HepG2 (cell line): ENCODE results near the gene NLRP12. TPM values are rescaled to one million over a fixed set of nuclear protein-coding genes. Genes with fewer than 3 reads are reported as not detected.

Source experiments
- ARID5B ChIP-seq: IDR thresholded peaks from 2 replicates; pipeline ENCODE4 v1.4.0; 2020; ENCODE audit warnings: mild to moderate bottlenecking, missing genetic modification reagents
- BCL6 ChIP-seq: IDR thresholded peaks from 2 replicates; pipeline ENCODE4 v1.6.1; 2016; ENCODE audit warnings: missing genetic modification reagents, missing compliant biosample characterization
- HNRNPH1 ChIP-seq: fragments of 200-400 bp; formaldehyde crosslinking; optimal IDR thresholded peaks from 2 replicates; pipeline ENCODE3; 2017; ENCODE audit warnings: mild to moderate bottlenecking, low read depth, low read length
- HNRNPLL ChIP-seq: fragments of 200-400 bp; formaldehyde crosslinking; IDR thresholded peaks from 2 replicates; pipeline ENCODE4 v1.6.1; 2017; ENCODE audit warnings: mild to moderate bottlenecking, low read depth, low read length; ENCODE audit not compliant: poor library complexity, severe bottlenecking
- KLF11 ChIP-seq: IDR thresholded peaks from 2 replicates; pipeline ENCODE4 v1.6.1; 2016; ENCODE audit warnings: missing compliant biosample characterization
- MBNL3 ChIP-seq: fragments of 250-450 bp; sonication (Bioruptor Pico); conservative IDR thresholded peaks from 2 replicates; pipeline ENCODE4 v1.8.0; 2022; ENCODE audit warnings: mild to moderate bottlenecking, inconsistent platforms
- MED1 ChIP-seq: sonication (generic); formaldehyde crosslinking; IDR thresholded peaks from 2 replicates; pipeline ENCODE4 v1.4.0; 2020; ENCODE audit warnings: missing genetic modification reagents
- MEIS1 ChIP-seq: sonication (generic); formaldehyde crosslinking; IDR thresholded peaks from 2 replicates; pipeline ENCODE4 v1.9.0; 2021; ENCODE audit warnings: mild to moderate bottlenecking, missing genetic modification reagents, moderate library complexity, borderline replicate concordance
- NR2F1 ChIP-seq, 2 experiments: fragments of 450-650 bp in 1 of 2; formaldehyde crosslinking in 1 of 2; IDR thresholded peaks; 2 replicates each; pipeline versions ENCODE4 v1.5.0 to v1.6.1; 2016 to 2020; ENCODE audit warnings: mild to moderate bottlenecking in 1 of 2, missing compliant biosample characterization in 1 of 2, missing genetic modification reagents in 1 of 2, moderate library complexity in 1 of 2
- SOX13 ChIP-seq, 3 experiments: fragments of 450-650 bp in 1 of 3; sonication (generic) in 1 of 3; formaldehyde crosslinking in 1 of 3; IDR thresholded peaks in 2 of 3; conservative IDR thresholded peaks in 1 of 3; 2 replicates each; pipeline versions ENCODE4 v1.5.0 to v1.6.1; 2016 to 2020; ENCODE audit warnings: antibody characterized with exemption in 1 of 3, mild to moderate bottlenecking in 1 of 3, missing compliant biosample characterization in 1 of 3, missing genetic modification reagents in 1 of 3, moderate library complexity in 1 of 3
- ZFP1 ChIP-seq: IDR thresholded peaks from 2 replicates; pipeline ENCODE4 v1.6.1; 2016
- ZNF12 ChIP-seq: sonication (generic); formaldehyde crosslinking; IDR thresholded peaks from 2 replicates; pipeline ENCODE4 v1.5.0; 2020; ENCODE audit warnings: missing genetic modification reagents
- ZNF335 ChIP-seq: sonication (generic); formaldehyde crosslinking; IDR thresholded peaks from 2 replicates; pipeline ENCODE4 v1.4.0; 2020; ENCODE audit warnings: missing genetic modification reagents
- ZNF337 ChIP-seq: sonication (generic); formaldehyde crosslinking; IDR thresholded peaks from 2 replicates; pipeline ENCODE4 v1.5.1; 2020; ENCODE audit warnings: missing genetic modification reagents, low read depth, mild to moderate bottlenecking, borderline replicate concordance
- ZZZ3 ChIP-seq: sonication (generic); formaldehyde crosslinking; IDR thresholded peaks from 2 replicates; pipeline ENCODE4 v1.4.0; 2020; ENCODE audit warnings: missing genetic modification reagents, mild to moderate bottlenecking, borderline replicate concordance
- polyA plus RNA-seq, 8 experiments: library from polyadenylated mRNA; depleted of rRNA in 3 of 8; stranded (reverse) in 7 of 8; unstranded in 1 of 8; fragments of >200 nt; fragmentation: Illumina TruSeq in 4 of 8; extraction: Trizol in 4 of 8; gene quantifications; 2 replicates each; pipeline versions ENCODE4 v1.2.1 to v1.2.3, GENCODE V29; 2011 to 2016; ENCODE audit warnings: low read depth in 4 of 8, missing spikeins in 1 of 8, mixed read lengths in 1 of 8; ENCODE audit not compliant: insufficient read depth in 1 of 8
- total RNA-seq, 5 experiments: library from RNA; depleted of rRNA; stranded (reverse); fragments of >200 nt; fragmentation: Illumina TruSeq; extraction: Trizol; gene quantifications; 2 replicates each; pipeline ENCODE4 v1.2.3, GENCODE V29; 2016; ENCODE audit warnings: low read depth in 1 of 5
- TF ChIP-seq, protein P1 (sequence below): sonication (generic); formaldehyde crosslinking; IDR thresholded peaks from 2 replicates; pipeline ENCODE4 v1.4.0; 2020; ENCODE audit warnings: missing genetic modification reagents, borderline replicate concordance
- TF ChIP-seq, protein P2 (sequence below): sonication (generic); formaldehyde crosslinking; IDR thresholded peaks from 2 replicates; pipeline ENCODE4 v1.4.0; 2020; ENCODE audit warnings: missing genetic modification reagents
- TF ChIP-seq, protein P3 (sequence below): sonication (generic); formaldehyde crosslinking; IDR thresholded peaks from 2 replicates; pipeline ENCODE4 v1.4.0; 2020; ENCODE audit warnings: mild to moderate bottlenecking, missing genetic modification reagents
- TF ChIP-seq, protein P4 (sequence below): sonication (generic); formaldehyde crosslinking; IDR thresholded peaks from 2 replicates; pipeline ENCODE4 v1.4.0; 2020; ENCODE audit warnings: missing genetic modification reagents

NLRP12 gene
- total and polyA plus RNA-seq, 2 of the 13 experiments (the other 11 are each of a cell fraction or from before 2014, with no cell fraction given) = 0.15 to 0.20 TPM

- no peak for TF ChIP-seq MBNL3 (CRISPR knock-in tag)
- TF ChIP-seq, protein P1, sequence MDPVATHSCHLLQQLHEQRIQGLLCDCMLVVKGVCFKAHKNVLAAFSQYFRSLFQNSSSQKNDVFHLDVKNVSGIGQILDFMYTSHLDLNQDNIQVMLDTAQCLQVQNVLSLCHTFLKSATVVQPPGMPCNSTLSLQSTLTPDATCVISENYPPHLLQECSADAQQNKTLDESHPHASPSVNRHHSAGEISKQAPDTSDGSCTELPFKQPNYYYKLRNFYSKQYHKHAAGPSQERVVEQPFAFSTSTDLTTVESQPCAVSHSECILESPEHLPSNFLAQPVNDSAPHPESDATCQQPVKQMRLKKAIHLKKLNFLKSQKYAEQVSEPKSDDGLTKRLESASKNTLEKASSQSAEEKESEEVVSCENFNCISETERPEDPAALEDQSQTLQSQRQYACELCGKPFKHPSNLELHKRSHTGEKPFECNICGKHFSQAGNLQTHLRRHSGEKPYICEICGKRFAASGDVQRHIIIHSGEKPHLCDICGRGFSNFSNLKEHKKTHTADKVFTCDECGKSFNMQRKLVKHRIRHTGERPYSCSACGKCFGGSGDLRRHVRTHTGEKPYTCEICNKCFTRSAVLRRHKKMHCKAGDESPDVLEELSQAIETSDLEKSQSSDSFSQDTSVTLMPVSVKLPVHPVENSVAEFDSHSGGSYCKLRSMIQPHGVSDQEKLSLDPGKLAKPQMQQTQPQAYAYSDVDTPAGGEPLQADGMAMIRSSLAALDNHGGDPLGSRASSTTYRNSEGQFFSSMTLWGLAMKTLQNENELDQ = no peak
- TF ChIP-seq ZZZ3 (CRISPR knock-in tag) = 0 out of 2 replicates have a peak, but pooled peaks have one; percentile 47
- TF ChIP-seq BCL6 (CRISPR knock-in tag) = no peak
- no peak for TF ChIP-seq HNRNPH1
- 0 out of 2 replicates have a peak, but pooled peaks have one; percentile 15 for TF ChIP-seq ZNF337
- peak; percentile 64; the same call in 1 of the 2 replicates for TF ChIP-seq MEIS1 (CRISPR knock-in tag)
- no peak for TF ChIP-seq SOX13 (IDR thresholded peaks at IDR 0.05)
- TF ChIP-seq SOX13 (CRISPR knock-in tag; conservative IDR thresholded peaks at IDR 0.05 in 1 of 2, IDR thresholded peaks at IDR 0.05 in 1 of 2) = peak in 1 of 2 experiments; percentile 29; a peak in 1 of 4 replicates
- TF ChIP-seq ZFP1 = 0 out of 2 replicates have a peak, but pooled peaks have one; percentile 41
- TF ChIP-seq HNRNPLL = no peak
- peak; percentile 70 for TF ChIP-seq KLF11 (CRISPR knock-in tag)
- TF ChIP-seq ZNF335 (CRISPR knock-in tag) = 0 out of 2 replicates have a peak, but pooled peaks have one; percentile 63
- peak; percentile 60; the same call in 1 of the 2 replicates for TF ChIP-seq ARID5B (CRISPR knock-in tag)
- TF ChIP-seq, protein P2, sequence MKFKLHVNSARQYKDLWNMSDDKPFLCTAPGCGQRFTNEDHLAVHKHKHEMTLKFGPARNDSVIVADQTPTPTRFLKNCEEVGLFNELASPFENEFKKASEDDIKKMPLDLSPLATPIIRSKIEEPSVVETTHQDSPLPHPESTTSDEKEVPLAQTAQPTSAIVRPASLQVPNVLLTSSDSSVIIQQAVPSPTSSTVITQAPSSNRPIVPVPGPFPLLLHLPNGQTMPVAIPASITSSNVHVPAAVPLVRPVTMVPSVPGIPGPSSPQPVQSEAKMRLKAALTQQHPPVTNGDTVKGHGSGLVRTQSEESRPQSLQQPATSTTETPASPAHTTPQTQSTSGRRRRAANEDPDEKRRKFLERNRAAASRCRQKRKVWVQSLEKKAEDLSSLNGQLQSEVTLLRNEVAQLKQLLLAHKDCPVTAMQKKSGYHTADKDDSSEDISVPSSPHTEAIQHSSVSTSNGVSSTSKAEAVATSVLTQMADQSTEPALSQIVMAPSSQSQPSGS (CRISPR knock-in tag) = 0 out of 2 replicates have a peak, but pooled peaks have one; percentile 30
- TF ChIP-seq, protein P3, sequence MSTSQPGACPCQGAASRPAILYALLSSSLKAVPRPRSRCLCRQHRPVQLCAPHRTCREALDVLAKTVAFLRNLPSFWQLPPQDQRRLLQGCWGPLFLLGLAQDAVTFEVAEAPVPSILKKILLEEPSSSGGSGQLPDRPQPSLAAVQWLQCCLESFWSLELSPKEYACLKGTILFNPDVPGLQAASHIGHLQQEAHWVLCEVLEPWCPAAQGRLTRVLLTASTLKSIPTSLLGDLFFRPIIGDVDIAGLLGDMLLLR (CRISPR knock-in tag) = no peak
- TF ChIP-seq, protein P4, sequence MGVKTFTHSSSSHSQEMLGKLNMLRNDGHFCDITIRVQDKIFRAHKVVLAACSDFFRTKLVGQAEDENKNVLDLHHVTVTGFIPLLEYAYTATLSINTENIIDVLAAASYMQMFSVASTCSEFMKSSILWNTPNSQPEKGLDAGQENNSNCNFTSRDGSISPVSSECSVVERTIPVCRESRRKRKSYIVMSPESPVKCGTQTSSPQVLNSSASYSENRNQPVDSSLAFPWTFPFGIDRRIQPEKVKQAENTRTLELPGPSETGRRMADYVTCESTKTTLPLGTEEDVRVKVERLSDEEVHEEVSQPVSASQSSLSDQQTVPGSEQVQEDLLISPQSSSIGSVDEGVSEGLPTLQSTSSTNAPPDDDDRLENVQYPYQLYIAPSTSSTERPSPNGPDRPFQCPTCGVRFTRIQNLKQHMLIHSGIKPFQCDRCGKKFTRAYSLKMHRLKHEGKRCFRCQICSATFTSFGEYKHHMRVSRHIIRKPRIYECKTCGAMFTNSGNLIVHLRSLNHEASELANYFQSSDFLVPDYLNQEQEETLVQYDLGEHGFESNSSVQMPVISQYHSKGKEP (CRISPR knock-in tag) = 0 out of 2 replicates have a peak, but pooled peaks have one; percentile 39
- no peak for TF ChIP-seq NR2F1 (CRISPR knock-in tag; IDR thresholded peaks at IDR 0.05)
- peak; percentile 48; the same call in 1 of the 2 replicates for TF ChIP-seq ZNF12
- TF ChIP-seq MED1 = peak; percentile 87
Measured at GRCh38 chr19:53865523-53865917, 41.4 kb upstream of the NLRP12 start (continued).
